ENCODE data around the gene FGD4. TPM values are rescaled to one million over a fixed set of nuclear protein-coding genes. Genes with fewer than 3 reads are reported as not detected.

The FGD4 gene
- total RNA-seq, 1 experiment from 2014 or later, result 37.4 TPM

DNA sequence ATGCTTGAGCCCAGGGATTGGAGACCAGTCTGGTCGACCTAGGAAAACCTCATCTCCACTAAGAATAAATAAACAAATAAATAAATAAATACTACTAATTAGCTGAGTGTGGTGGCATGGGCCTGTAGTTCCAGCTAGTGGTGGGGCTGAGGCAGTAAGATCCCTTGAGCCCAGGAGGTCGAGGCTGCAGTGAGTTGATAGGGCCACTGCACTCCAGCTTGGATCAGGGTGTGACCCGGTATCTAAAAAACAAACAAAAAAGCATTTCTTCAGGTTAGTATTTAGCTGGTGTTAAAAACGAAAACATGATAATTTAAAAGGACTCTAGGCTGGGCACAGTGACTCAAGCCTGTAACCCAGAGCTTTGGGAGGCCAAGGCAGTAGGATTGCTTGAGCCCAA is 1.2 kb upstream of the FGD4 start:
- TF ChIP-seq, protein P1, sequence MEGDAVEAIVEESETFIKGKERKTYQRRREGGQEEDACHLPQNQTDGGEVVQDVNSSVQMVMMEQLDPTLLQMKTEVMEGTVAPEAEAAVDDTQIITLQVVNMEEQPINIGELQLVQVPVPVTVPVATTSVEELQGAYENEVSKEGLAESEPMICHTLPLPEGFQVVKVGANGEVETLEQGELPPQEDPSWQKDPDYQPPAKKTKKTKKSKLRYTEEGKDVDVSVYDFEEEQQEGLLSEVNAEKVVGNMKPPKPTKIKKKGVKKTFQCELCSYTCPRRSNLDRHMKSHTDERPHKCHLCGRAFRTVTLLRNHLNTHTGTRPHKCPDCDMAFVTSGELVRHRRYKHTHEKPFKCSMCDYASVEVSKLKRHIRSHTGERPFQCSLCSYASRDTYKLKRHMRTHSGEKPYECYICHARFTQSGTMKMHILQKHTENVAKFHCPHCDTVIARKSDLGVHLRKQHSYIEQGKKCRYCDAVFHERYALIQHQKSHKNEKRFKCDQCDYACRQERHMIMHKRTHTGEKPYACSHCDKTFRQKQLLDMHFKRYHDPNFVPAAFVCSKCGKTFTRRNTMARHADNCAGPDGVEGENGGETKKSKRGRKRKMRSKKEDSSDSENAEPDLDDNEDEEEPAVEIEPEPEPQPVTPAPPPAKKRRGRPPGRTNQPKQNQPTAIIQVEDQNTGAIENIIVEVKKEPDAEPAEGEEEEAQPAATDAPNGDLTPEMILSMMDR (IDR thresholded peaks at IDR 0.05; ENCODE audit: unreplicated experiment), result no peak
- no peak for DNase-seq
- Mint-ChIP-seq H3K4me3 (ENCODE audit: low read depth, unreplicated experiment) (peak overlapping the region; percentile 98), H3K27ac (ENCODE audit: unreplicated experiment) (no peak overlapping the region), H3K27me3 (ENCODE audit: unreplicated experiment) (no peaks in the 10 kb centered on the region), H3K4me1 (ENCODE audit: low read depth, unreplicated experiment) (peaks cover 5% of the 10 kb centered on the region), H3K9me3 (ENCODE audit: low read depth, unreplicated experiment) (no peaks in the 10 kb centered on the region), H3K36me3 (ENCODE audit: insufficient read depth, unreplicated experiment) (peaks cover 36% of the 10 kb centered on the region)
- intact Hi-C loops (cut with micrococcal nuclease; ENCODE audit: unreplicated experiment), result no loop called here
- BruUV-seq (replicated peaks), result no TSS peak
- CTCF ChIA-PET, result interaction anchor here (1.0 kb wide), 1 partner anchor 11 kb away, joined by 3 read pairs; no protein-coding TSS in a partner anchor

DNA sequence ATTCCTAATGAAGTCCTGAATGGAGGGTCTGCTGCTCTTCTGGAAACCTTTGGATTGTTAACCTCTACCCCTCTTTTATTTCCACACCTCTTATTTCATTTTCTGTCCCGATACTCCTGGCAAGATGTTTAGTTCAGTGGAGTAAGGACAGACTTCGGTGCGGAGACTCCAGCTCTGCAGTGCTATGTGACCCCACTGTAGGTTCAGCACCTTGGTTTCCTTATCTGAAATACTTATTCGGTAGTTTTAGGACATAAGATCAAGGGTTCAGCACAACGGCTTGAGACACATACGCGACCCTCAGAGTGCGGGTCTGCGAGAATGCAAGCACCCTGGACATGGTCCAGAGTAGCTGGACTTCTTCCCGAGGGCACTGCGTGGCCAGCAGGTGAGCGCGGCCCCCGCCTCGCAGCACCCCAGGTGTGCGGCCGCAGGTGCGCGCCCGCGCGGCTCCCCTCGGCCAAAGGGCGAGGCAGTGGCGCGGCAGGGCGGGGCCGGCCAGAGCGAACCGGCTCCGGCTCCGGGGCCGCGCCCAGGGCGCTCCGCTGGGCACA is 465 bp upstream of the FGD4 start:
- Mint-ChIP-seq H3K9me3 (ENCODE audit: low read depth, unreplicated experiment) (no peaks in the 10 kb centered on the region), H3K27me3 (ENCODE audit: unreplicated experiment) (no peaks in the 10 kb centered on the region), H3K4me1 (ENCODE audit: low read depth, unreplicated experiment) (peaks cover 7% of the 10 kb centered on the region), H3K27ac (ENCODE audit: unreplicated experiment) (peak overlapping the region; percentile 77), H3K36me3 (ENCODE audit: insufficient read depth, unreplicated experiment) (peaks cover 36% of the 10 kb centered on the region), H3K4me3 (ENCODE audit: low read depth, unreplicated experiment) (peak overlapping the region; percentile 98)
- intact Hi-C loops (cut with micrococcal nuclease; ENCODE audit: unreplicated experiment), result no loop called here
- CTCF ChIA-PET, result interaction anchor here (0.6 to 1.3 kb wide), 3 partner anchors 10 to 348 kb away, joined by 3 to 7 read pairs (median 3); no protein-coding TSS in a partner anchor
- TF ChIP-seq, protein P1 (IDR thresholded peaks at IDR 0.05; ENCODE audit: unreplicated experiment), result no peak
- BruUV-seq (replicated peaks), result TSS peak; percentile 21
- DNase-seq, result no peak

DNA sequence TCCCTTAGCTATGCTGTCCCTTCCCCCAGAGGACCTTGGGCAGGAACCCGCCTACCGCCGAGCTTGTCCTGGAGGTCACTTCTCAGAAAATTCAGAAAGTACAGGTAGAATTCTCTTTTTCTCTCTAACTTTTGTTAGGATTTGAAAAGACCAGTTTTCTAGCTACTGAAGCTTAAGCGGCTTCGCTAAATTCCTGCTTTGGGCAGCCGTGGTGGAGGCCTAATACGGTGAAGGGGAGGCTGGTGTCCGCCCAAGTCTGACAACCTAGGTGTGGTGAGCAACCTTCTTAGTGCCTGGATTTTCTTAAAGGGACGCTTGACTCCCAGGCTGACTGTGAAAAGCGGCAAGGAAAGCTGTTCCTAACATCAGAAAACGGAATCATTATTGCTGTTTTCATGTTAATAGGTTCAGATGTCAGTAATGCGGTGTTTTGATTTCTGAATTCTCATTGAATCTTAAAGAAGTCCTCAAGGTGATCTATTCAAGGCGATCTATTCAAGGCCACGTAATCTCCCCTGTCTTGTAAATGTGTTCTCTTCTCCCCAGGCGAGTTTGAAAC is 835 bp downstream of the FGD4 start:
- DNase-seq, result no peak
- peaks cover 7% of the 10 kb centered on the region for H3K4me1 Mint-ChIP-seq (ENCODE audit: low read depth, unreplicated experiment)
- no peaks in the 10 kb centered on the region for H3K27me3 Mint-ChIP-seq (ENCODE audit: unreplicated experiment)
- H3K36me3 Mint-ChIP-seq (ENCODE audit: insufficient read depth, unreplicated experiment), result peaks cover 36% of the 10 kb centered on the region
- intact Hi-C loops (cut with micrococcal nuclease; ENCODE audit: unreplicated experiment), result loop anchor here (2.0 to 5.0 kb wide), 2 partner anchors 47 to 132 kb away; no protein-coding TSS in a partner anchor
- TF ChIP-seq, protein P1 (IDR thresholded peaks at IDR 0.05; ENCODE audit: unreplicated experiment), result no peak
- TSS peak; percentile 75 for BruUV-seq (replicated peaks)
- CTCF ChIA-PET, result interaction anchor here (0.7 to 1.3 kb wide), 2 partner anchors 134 to 168 kb away, joined by 3 read pairs; no protein-coding TSS in a partner anchor
- H3K9me3 Mint-ChIP-seq (ENCODE audit: low read depth, unreplicated experiment), result no peaks in the 10 kb centered on the region
- H3K27ac Mint-ChIP-seq (ENCODE audit: unreplicated experiment), result peak overlapping the region; percentile 91
- peak overlapping the region; percentile 98 for H3K4me3 Mint-ChIP-seq (ENCODE audit: low read depth, unreplicated experiment)

DNA sequence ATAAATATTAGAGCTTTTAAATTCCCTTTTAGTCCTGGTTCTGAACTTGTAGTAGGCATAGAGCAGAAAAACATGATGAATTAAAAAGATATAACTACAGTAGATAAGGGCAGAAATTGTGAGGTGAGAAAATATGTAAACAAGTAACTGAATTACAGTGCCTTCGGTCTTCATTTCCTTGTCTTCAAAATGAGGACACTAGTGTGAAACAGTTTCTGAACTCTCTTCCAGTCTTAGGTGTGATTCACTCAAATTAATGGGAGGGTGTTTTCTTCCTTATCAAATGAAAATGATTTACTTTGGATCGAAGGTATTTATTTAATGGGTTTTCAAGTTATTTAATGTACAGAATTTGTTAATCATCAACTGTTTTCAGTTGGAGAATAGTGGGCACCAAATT is 1.5 kb downstream of the FGD4 start:
- H3K27ac Mint-ChIP-seq (ENCODE audit: unreplicated experiment), result peak overlapping the region; percentile 91
- no peaks in the 10 kb centered on the region for H3K9me3 Mint-ChIP-seq (ENCODE audit: low read depth, unreplicated experiment)
- CTCF ChIA-PET, result interaction anchor here (0.6 to 0.7 kb wide), 3 partner anchors 16 to 221 kb away, joined by 3 to 4 read pairs (median 3); no protein-coding TSS in a partner anchor
- BruUV-seq (replicated peaks), result no TSS peak
- no peaks in the 10 kb centered on the region for H3K27me3 Mint-ChIP-seq (ENCODE audit: unreplicated experiment)
- peaks cover 36% of the 10 kb centered on the region for H3K36me3 Mint-ChIP-seq (ENCODE audit: insufficient read depth, unreplicated experiment)
- H3K4me1 Mint-ChIP-seq (ENCODE audit: low read depth, unreplicated experiment), result peaks cover 7% of the 10 kb centered on the region
- TF ChIP-seq, protein P1 (IDR thresholded peaks at IDR 0.05; ENCODE audit: unreplicated experiment), result no peak
- H3K4me3 Mint-ChIP-seq (ENCODE audit: low read depth, unreplicated experiment), result peak overlapping the region; percentile 98
- no peak for DNase-seq
- intact Hi-C loops (cut with micrococcal nuclease; ENCODE audit: unreplicated experiment), result loop anchor here (1.0 to 5.0 kb wide), 3 partner anchors 37 to 131 kb away; no protein-coding TSS in a partner anchor
